ENCODE measurements around the gene CMTM8.
A peak's percentile ranks its signal among the peaks of the same experiment; 100 is the strongest.

CMTM8 gene

DNA sequence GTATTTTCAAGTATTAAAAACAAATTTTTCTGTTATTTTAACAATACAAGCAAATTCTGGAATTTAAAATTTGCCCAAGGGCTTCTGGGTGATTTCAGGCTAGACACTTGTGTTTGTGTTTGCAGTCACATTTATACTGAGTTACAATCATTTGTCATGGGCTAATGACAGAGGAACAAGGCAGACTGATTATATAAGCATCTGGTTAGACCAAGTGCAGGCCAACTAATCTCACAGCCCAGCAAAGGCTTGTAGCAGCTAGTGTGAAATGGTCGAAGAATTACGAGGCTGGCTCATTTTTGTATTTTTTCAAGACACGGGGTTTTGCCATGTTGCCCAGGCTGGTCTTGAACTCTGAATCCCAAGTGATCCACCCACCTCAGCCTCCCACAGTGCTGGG lies 52.1 kb downstream of the CMTM8 start:
- no peaks in the 10 kb centered on the region for H3K27me3 ChIP-seq (replicated peaks)
- in situ Hi-C loops (cut with HindIII; ENCODE audit: low pct_ligation_motif_present, low sequenced_read_pairs) = no loop called here

DNA sequence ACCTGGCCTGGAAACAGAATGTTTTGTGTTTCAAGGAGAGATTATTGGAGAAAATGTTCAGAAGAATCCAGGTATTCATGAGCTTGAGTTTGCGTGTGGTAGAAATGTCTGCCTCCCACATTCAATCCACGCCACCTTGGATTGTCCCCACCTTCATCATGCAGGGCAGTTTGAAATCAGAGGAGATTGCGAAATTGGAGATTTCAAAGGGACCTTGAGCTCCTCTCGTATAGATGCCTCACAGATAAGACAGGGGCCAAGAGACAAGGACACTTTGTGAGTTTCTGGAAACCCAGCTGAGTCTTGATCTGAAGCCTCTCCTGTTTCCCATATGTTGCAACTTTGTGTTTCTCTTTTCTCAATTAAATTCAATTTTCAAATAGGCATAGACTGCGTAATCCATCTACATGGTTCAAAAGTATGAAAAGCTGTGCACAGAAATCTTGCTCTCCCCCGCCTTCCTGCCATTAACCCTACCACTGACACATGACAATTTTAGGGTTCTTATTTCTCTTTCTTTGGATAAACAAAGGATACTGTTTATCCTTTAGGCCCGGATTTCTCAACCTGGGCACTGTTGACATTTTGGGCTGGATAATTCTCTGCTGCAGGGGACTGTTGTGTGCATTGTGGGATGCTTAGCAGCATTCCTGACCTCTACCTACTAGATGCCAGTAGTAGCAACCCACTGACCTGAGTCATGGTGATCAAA lies 53.8 kb downstream of the CMTM8 start:
- no peaks in the 10 kb centered on the region for H3K27me3 ChIP-seq (replicated peaks)
- TF ChIP-seq, protein P1, sequence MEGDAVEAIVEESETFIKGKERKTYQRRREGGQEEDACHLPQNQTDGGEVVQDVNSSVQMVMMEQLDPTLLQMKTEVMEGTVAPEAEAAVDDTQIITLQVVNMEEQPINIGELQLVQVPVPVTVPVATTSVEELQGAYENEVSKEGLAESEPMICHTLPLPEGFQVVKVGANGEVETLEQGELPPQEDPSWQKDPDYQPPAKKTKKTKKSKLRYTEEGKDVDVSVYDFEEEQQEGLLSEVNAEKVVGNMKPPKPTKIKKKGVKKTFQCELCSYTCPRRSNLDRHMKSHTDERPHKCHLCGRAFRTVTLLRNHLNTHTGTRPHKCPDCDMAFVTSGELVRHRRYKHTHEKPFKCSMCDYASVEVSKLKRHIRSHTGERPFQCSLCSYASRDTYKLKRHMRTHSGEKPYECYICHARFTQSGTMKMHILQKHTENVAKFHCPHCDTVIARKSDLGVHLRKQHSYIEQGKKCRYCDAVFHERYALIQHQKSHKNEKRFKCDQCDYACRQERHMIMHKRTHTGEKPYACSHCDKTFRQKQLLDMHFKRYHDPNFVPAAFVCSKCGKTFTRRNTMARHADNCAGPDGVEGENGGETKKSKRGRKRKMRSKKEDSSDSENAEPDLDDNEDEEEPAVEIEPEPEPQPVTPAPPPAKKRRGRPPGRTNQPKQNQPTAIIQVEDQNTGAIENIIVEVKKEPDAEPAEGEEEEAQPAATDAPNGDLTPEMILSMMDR (IDR thresholded peaks at IDR 0.05; ENCODE audit: low read depth, low read length, missing control alignments) = no peak
- no peaks in the 10 kb centered on the region for H3K36me3 ChIP-seq (replicated peaks)
- DNase-seq = no peak
- no peak overlapping the region for H3K27ac ChIP-seq
- H3K4me3 ChIP-seq (ENCODE audit: low read depth, low read length) = no peak overlapping the region
- in situ Hi-C loops (cut with HindIII; ENCODE audit: low pct_ligation_motif_present, low sequenced_read_pairs) = no loop called here

More for the DNA sequence above, 52.1 kb downstream of the CMTM8 start:
- DNase-seq = no peak
- Histone ChIP-seq H3K4me3 (ENCODE audit: low read depth, low read length) (no peak overlapping the region), H3K27ac (no peak overlapping the region), H3K36me3 (replicated peaks) (no peaks in the 10 kb centered on the region)
- TF ChIP-seq, protein P1 (IDR thresholded peaks at IDR 0.05; ENCODE audit: low read depth, low read length, missing control alignments) = no peak

DNA sequence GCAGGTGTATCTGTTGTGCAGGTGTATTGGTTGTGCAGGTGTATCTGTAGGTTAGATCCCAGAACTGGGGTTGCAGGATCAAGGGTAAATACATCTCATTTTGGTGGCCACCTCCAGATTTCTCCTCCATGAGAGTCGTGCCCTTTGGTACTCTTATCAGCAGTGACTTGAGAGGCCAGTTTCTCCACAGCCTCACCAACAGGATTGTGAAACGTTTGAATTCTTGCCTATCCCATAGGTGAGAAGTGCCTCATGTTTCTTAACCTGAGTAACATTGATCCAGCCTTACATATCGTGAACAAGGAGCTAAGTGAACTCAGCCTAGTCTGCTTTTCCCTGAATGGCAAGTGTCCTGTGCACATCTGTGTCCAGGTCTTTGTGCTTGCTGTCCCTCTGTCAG lies 55.4 kb downstream of the CMTM8 start:
- Histone ChIP-seq H3K4me3 (ENCODE audit: low read depth, low read length) (no peak overlapping the region), H3K36me3 (replicated peaks) (no peaks in the 10 kb centered on the region), H3K27ac (no peak overlapping the region), H3K27me3 (replicated peaks) (no peaks in the 10 kb centered on the region)
- no peak for DNase-seq
- in situ Hi-C loops (cut with HindIII; ENCODE audit: low pct_ligation_motif_present, low sequenced_read_pairs) = no loop called here
- TF ChIP-seq, protein P1 (IDR thresholded peaks at IDR 0.05; ENCODE audit: low read depth, low read length, missing control alignments) = no peak

DNA sequence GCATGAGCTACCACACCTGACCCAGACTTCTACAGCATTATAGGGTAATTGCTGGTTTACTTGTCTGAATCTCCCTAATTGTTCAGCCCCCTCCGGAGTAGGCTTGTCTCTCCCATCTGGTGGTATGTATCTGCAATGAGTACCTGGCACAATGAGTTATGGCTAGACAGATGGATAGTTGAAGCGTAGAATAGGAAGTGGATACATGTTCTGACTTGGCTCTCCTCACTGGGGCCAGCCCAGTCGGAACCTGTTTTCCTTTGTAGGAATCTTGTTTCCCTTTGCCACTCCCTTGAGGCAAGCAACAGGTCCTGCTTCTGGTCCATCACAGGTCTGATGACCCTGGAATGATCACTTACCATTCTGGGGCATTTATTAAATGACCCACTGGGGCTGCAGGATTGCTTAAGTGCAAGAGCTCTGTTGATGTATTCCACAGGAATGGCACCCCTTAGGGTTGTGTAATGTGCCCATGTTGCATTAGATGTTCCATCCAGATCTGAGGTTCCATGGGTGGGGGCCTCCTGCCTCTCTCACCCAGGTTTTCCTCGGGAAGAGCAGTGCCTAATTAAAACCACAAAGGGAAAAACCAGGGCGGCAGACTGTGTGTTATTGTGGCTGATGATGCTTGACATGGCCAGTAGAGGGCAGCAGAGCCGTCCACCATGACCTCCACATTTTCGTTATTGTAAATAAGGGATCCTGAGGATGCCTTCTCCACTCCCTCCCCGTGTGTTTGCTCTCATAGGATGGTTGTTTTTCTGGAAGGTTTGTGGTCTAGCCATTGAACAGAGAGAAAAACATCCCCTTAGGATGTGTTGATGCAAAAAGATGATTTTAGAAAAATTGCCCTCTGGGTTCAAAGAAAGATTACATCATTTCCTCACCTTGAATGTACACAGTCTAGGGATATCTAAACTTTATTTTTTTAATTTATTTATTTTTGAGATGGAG lies 58.0 kb downstream of the CMTM8 start:
- Histone ChIP-seq H3K36me3 (replicated peaks) (no peaks in the 10 kb centered on the region), H3K27me3 (replicated peaks) (no peaks in the 10 kb centered on the region), H3K4me3 (ENCODE audit: low read depth, low read length) (no peak overlapping the region), H3K27ac (no peak overlapping the region)
- peak; percentile 54 for DNase-seq
- TF ChIP-seq, protein P1 (IDR thresholded peaks at IDR 0.05; ENCODE audit: low read depth, low read length, missing control alignments) = peak; percentile 91
- in situ Hi-C loops (cut with HindIII; ENCODE audit: low pct_ligation_motif_present, low sequenced_read_pairs) = no loop called here

DNA sequence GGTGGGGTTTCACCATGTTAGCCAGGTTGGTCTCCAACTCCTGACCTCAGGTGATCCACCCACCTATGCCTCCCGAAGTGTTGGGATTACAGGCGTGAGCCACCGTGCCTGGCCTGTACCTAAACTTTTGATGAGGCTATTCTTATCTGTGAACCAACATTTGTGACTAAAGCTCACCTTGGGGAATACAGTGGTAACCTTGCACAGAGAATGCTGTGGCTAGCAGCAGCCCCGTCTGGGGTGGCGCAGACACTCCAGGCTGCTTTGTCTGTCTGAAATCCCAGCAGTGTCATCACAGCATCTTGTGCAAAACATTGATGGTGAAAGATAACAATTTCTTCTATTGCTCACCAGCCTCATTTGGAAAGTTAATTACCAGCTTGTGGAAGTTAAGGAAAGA lies 58.9 kb downstream of the CMTM8 start:
- Histone ChIP-seq H3K4me3 (ENCODE audit: low read depth, low read length) (no peak overlapping the region), H3K36me3 (replicated peaks) (no peaks in the 10 kb centered on the region), H3K27me3 (replicated peaks) (no peaks in the 10 kb centered on the region), H3K27ac (no peak overlapping the region)
- DNase-seq = no peak
- TF ChIP-seq, protein P1 (IDR thresholded peaks at IDR 0.05; ENCODE audit: low read depth, low read length, missing control alignments) = no peak
- in situ Hi-C loops (cut with HindIII; ENCODE audit: low pct_ligation_motif_present, low sequenced_read_pairs) = no loop called here
